HepG2 (cell line): ENCODE data around the gene LRRC8E. TPM values are rescaled to one million over a fixed set of nuclear protein-coding genes. Genes with fewer than 3 reads are reported as not detected.

Source experiments
- ATAD3A ChIP-seq: sonication (generic); formaldehyde crosslinking; IDR thresholded peaks from 2 replicates; pipeline ENCODE4 v1.4.0; 2020; ENCODE audit warnings: missing genetic modification reagents
- FOSL2 ChIP-seq: sonication (generic); formaldehyde crosslinking; IDR thresholded peaks from 2 replicates; pipeline ENCODE4 v1.4.0; 2020; ENCODE audit warnings: missing genetic modification reagents
- FOXC1 ChIP-seq: sonication (generic); formaldehyde crosslinking; IDR thresholded peaks from 2 replicates; pipeline ENCODE4 v1.8.0; 2022; ENCODE audit warnings: mild to moderate bottlenecking, missing genetic modification reagents, borderline replicate concordance
- HHEX ChIP-seq: IDR thresholded peaks from 2 replicates; pipeline ENCODE4 v1.6.1; 2016; ENCODE audit warnings: control low read depth
- IRF9 ChIP-seq: sonication (generic); formaldehyde crosslinking; IDR thresholded peaks from 2 replicates; pipeline ENCODE4 v1.8.0; 2022; ENCODE audit warnings: missing genetic modification reagents, mild to moderate bottlenecking, borderline replicate concordance
- KDM2A ChIP-seq: sonication (generic); formaldehyde crosslinking; IDR thresholded peaks from 2 replicates; pipeline ENCODE4 v1.4.0; 2020; ENCODE audit warnings: low read depth, missing genetic modification reagents, borderline replicate concordance
- MED1 ChIP-seq: sonication (generic); formaldehyde crosslinking; IDR thresholded peaks from 2 replicates; pipeline ENCODE4 v1.4.0; 2020; ENCODE audit warnings: missing genetic modification reagents
- MLXIP ChIP-seq: sonication (generic); formaldehyde crosslinking; IDR thresholded peaks from 2 replicates; pipeline ENCODE4 v1.9.0; 2021; ENCODE audit warnings: missing genetic modification reagents, borderline replicate concordance
- MXD3 ChIP-seq: IDR thresholded peaks from 2 replicates; pipeline ENCODE4 v1.6.1; 2016; ENCODE audit warnings: mild to moderate bottlenecking, missing biosample characterization, missing genetic modification reagents
- NFYB ChIP-seq: sonication (generic); formaldehyde crosslinking; IDR thresholded peaks from 2 replicates; pipeline ENCODE4 v1.4.0; 2020; ENCODE audit warnings: missing genetic modification reagents
- TARDBP ChIP-seq: sonication (generic); formaldehyde crosslinking; IDR thresholded peaks from 2 replicates; pipeline ENCODE4 v1.8.0; 2022; ENCODE audit warnings: mild to moderate bottlenecking, missing genetic modification reagents
- TCF12 ChIP-seq, 2 experiments: fragments of 450-650 bp in 1 of 2; sonication (generic) in 1 of 2; formaldehyde crosslinking in 1 of 2; IDR thresholded peaks; 2 replicates each; pipeline versions ENCODE4 v1.6.1 to v1.8.0; 2017 to 2022; ENCODE audit warnings: antibody characterized with exemption in 1 of 2, mild to moderate bottlenecking in 1 of 2, missing genetic modification reagents in 1 of 2, moderate library complexity in 1 of 2
- ZBED4 ChIP-seq: sonication (generic); formaldehyde crosslinking; IDR thresholded peaks from 2 replicates; pipeline ENCODE4 v1.4.0; 2020; ENCODE audit warnings: missing genetic modification reagents, borderline replicate concordance
- ZBTB1 ChIP-seq: sonication (generic); formaldehyde crosslinking; IDR thresholded peaks from 2 replicates; pipeline ENCODE4 v1.4.0; 2020; ENCODE audit warnings: missing genetic modification reagents, borderline replicate concordance
- ZFX ChIP-seq: sonication (generic); formaldehyde crosslinking; IDR thresholded peaks from 2 replicates; pipeline ENCODE4 v1.4.0; 2020; ENCODE audit warnings: mild to moderate bottlenecking, low read depth, missing genetic modification reagents, moderate library complexity
- ZNF224 ChIP-seq: sonication (generic); formaldehyde crosslinking; IDR thresholded peaks from 2 replicates; pipeline ENCODE4 v1.5.0; 2020; ENCODE audit warnings: mild to moderate bottlenecking, missing genetic modification reagents
- ZNF232 ChIP-seq: sonication (generic); formaldehyde crosslinking; IDR thresholded peaks from 2 replicates; pipeline ENCODE4 v1.4.0; 2020; ENCODE audit warnings: missing genetic modification reagents, borderline replicate concordance
- ZNF558 ChIP-seq: sonication (generic); formaldehyde crosslinking; IDR thresholded peaks from 2 replicates; pipeline ENCODE4 v1.9.0; 2022; ENCODE audit warnings: mild to moderate bottlenecking, missing genetic modification reagents, borderline replicate concordance
- ZNF672 ChIP-seq: sonication (generic); formaldehyde crosslinking; IDR thresholded peaks from 2 replicates; pipeline ENCODE4 v1.8.1; 2022; ENCODE audit warnings: missing genetic modification reagents
- ZNF775 ChIP-seq: sonication (generic); formaldehyde crosslinking; IDR thresholded peaks from 2 replicates; pipeline ENCODE4 v1.4.0; 2020; ENCODE audit warnings: missing genetic modification reagents, mild to moderate bottlenecking, moderate library complexity, borderline replicate concordance
- ZNF777 ChIP-seq: sonication (generic); formaldehyde crosslinking; IDR thresholded peaks from 2 replicates; pipeline ENCODE4 v1.4.0; 2020; ENCODE audit warnings: missing genetic modification reagents
- polyA plus RNA-seq, 8 experiments: library from polyadenylated mRNA; depleted of rRNA in 3 of 8; stranded (reverse) in 7 of 8; unstranded in 1 of 8; fragments of >200 nt; fragmentation: Illumina TruSeq in 4 of 8; extraction: Trizol in 4 of 8; gene quantifications; 2 replicates each; pipeline versions ENCODE4 v1.2.1 to v1.2.3, GENCODE V29; 2011 to 2016; ENCODE audit warnings: low read depth in 4 of 8, missing spikeins in 1 of 8, mixed read lengths in 1 of 8; ENCODE audit not compliant: insufficient read depth in 1 of 8
- total RNA-seq, 5 experiments: library from RNA; depleted of rRNA; stranded (reverse); fragments of >200 nt; fragmentation: Illumina TruSeq; extraction: Trizol; gene quantifications; 2 replicates each; pipeline ENCODE4 v1.2.3, GENCODE V29; 2016; ENCODE audit warnings: low read depth in 1 of 5

Gene LRRC8E
- total and polyA plus RNA-seq, 2 of the 13 experiments (the other 11 are each of a cell fraction or from before 2014, with no cell fraction given): 8.0 to 10.3 TPM

- TF ChIP-seq KDM2A (CRISPR knock-in tag) (peak; percentile 87), NFYB (no peak), HHEX (CRISPR knock-in tag) (no peak), ZBED4 (CRISPR knock-in tag) (0 out of 2 replicates have a peak, but pooled peaks have one; percentile 33), ZNF777 (peak; percentile 92), MED1 (peak; percentile 47), MLXIP (CRISPR knock-in tag) (peak; percentile 43; the same call in 1 of the 2 replicates), ZNF232 (CRISPR knock-in tag) (peak; percentile 87; the same call in 1 of the 2 replicates), ZNF775 (CRISPR knock-in tag) (no peak), TCF12 (IDR thresholded peaks at IDR 0.05) (no peak), TCF12 (CRISPR knock-in tag; IDR thresholded peaks at IDR 0.05) (no peak), MXD3 (peak; percentile 85), IRF9 (CRISPR knock-in tag) (peak; percentile 79; the same call in 1 of the 2 replicates), ZFX (CRISPR knock-in tag) (peak; percentile 52; the same call in 1 of the 2 replicates), TARDBP (CRISPR knock-in tag) (no peak; the same call in 1 of the 2 replicates), FOSL2 (CRISPR knock-in tag) (0 out of 2 replicates have a peak, but pooled peaks have one; percentile 26), FOXC1 (peak; percentile 89), ZNF672 (0 out of 2 replicates have a peak, but pooled peaks have one; percentile 21), ZBTB1 (CRISPR knock-in tag) (no peak), ATAD3A (CRISPR knock-in tag) (no peak), ZNF224 (CRISPR knock-in tag) (no peak), ZNF558 (CRISPR knock-in tag) (no peak; the same call in 1 of the 2 replicates)
Observed at GRCh38 chr19:7925171-7925851, 37.0 kb downstream of the LRRC8E start (continued).
